ENCODE measurements around the gene AHCYL2. TPM values are rescaled to one million over a fixed set of nuclear protein-coding genes. Genes with fewer than 3 reads are reported as not detected.

The AHCYL2 gene
- total RNA-seq, 1 experiment from 2014 or later: 17.0 TPM

DNA sequence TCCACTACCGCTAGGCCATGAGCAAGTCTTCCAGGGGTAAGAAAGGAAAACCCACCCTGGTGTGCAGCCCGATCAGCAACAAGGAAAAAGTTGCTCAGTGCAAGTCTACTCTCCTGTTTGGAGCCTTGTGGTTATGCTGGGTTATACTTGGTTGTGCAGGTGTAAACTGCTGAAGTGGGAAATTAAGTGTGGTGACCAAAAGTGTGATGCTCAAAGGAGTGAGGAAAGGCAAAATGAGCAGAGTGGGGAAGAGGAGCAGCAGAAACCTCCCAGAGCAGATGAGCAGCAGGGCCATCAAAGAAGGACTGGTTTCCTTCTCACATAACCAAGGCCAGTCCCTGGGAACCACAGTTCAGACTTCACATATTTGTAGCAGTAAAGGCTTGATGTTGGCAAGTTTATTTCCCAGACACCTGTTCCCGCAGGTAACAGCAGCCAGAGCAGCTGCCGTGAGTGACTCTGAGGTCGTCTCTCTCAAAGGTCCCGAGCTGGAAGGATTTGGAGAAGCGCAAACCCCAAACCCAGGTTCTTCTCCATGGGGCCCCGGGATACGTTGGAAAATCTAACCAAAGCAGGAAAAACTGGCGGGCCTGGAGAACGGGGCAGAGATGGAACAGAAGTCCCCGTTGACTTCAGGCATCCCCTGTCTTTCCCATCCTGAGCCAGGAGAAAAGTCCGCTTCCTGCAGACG is 37.0 kb upstream of the AHCYL2 start:
- H3K4me2 ChIP-seq (ENCODE audit: low read length): peak overlapping the region; percentile 79
- H3K27ac ChIP-seq (ENCODE audit: low read depth, low read length): peak overlapping the region; percentile 53; the same call in 1 of the 2 replicates
- H3K79me2 ChIP-seq (ENCODE audit: insufficient read depth, low read length): no peaks in the 10 kb centered on the region
- intact Hi-C loops (cut with micrococcal nuclease): no loop called here
- H3K9ac ChIP-seq (ENCODE audit: low read length): peak overlapping the region; percentile 66
- peak; percentile 13 for ATAC-seq
- H2AFZ ChIP-seq (ENCODE audit: low read depth, low read length, poor library complexity, severe bottlenecking): no peak overlapping the region
- H4K20me1 ChIP-seq (ENCODE audit: insufficient read depth): no peaks in the 10 kb centered on the region
- DNase-seq (ENCODE audit: low read depth, low spot score): no peak
- H3K36me3 ChIP-seq (ENCODE audit: control insufficient read depth in 1 of 2, insufficient read depth in 2 of 2, low read length in 2 of 2): no peaks in the 10 kb centered on the region
- no peaks in the 10 kb centered on the region for H3K27me3 ChIP-seq (ENCODE audit: insufficient read depth, low read length)
- no peaks in the 10 kb centered on the region for H3K9me2 ChIP-seq (ENCODE audit: insufficient read depth)
- no TSS peak for BruUV-seq (replicated peaks)
- H3K4me1 ChIP-seq (ENCODE audit: control insufficient read depth in 1 of 2, insufficient read depth in 2 of 2, low read length in 2 of 2): peaks cover 0 to 12% of the 10 kb centered on the region in 2 experiments; a peak in 1 of 4 replicates
- ChIA-PET CTCF (interaction anchor here (0.6 to 0.7 kb wide), 2 partner anchors 24 to 346 kb away, joined by 3 to 4 read pairs; no protein-coding TSS in a partner anchor), POLR2A (interaction anchor here (0.9 kb wide), 1 partner anchor 24 kb away, joined by 6 read pairs; no protein-coding TSS in a partner anchor), RAD21 (ENCODE audit: low non-redundant PET in 1 of 2, low total read pairs in 2 of 2, uncharacterized antibody in 2 of 2, unreplicated experiment in 2 of 2) (interaction anchor here (0.6 to 0.7 kb wide), 2 partner anchors 37 to 222 kb away, joined by 3 to 4 read pairs; no protein-coding TSS in a partner anchor)
- H3K4me3 ChIP-seq (replicated peaks in 1 of 2; ENCODE audit: low read depth in 1 of 2, low read length in 2 of 2): peak overlapping the region; percentile 51 to 64
- no peaks in the 10 kb centered on the region for H3K9me3 ChIP-seq (ENCODE audit: control insufficient read depth in 1 of 2, insufficient read depth in 1 of 2, low read depth in 1 of 2, low read length in 2 of 2)
- TF ChIP-seq EZH2phosphoT487 (IDR thresholded peaks at IDR 0.05; ENCODE audit: borderline replicate concordance) (no peak), EZH2 (IDR thresholded peaks at IDR 0.05) (no peak), ZNF274 (IDR thresholded peaks at IDR 0.05; ENCODE audit: low read depth, low read length) (no peak), CEBPB (IDR thresholded peaks at IDR 0.05; ENCODE audit: low read depth) (no peak), POLR2A (IDR thresholded peaks at IDR 0.05; ENCODE audit: borderline replicate concordance, extremely low read depth, insufficient read depth, insufficient read length) (no peak), POLR2AphosphoS5 (IDR thresholded peaks at IDR 0.05; ENCODE audit: low read depth, low read length) (no peak), YY1 (IDR thresholded peaks at IDR 0.05; ENCODE audit: extremely low read depth, insufficient replicate concordance, low read depth, low read length) (no peak), RAD21 (IDR thresholded peaks at IDR 0.05; ENCODE audit: low read depth) (no peak), CBX3 (IDR thresholded peaks at IDR 0.05; ENCODE audit: low read depth) (no peak), SRF (IDR thresholded peaks at IDR 0.05; ENCODE audit: low read depth) (no peak), SP1 (IDR thresholded peaks at IDR 0.05; ENCODE audit: low read depth) (no peak), TCF7L2 (IDR thresholded peaks at IDR 0.05; ENCODE audit: borderline replicate concordance, extremely low read depth, insufficient read depth, insufficient read length) (no peak), FOSL1 (IDR thresholded peaks at IDR 0.05; ENCODE audit: low read depth) (no peak), EGR1 (IDR thresholded peaks at IDR 0.05; ENCODE audit: low read depth) (no peak), SIN3A (IDR thresholded peaks at IDR 0.05; ENCODE audit: low read depth) (no peak)
- TF ChIP-seq, protein P1, sequence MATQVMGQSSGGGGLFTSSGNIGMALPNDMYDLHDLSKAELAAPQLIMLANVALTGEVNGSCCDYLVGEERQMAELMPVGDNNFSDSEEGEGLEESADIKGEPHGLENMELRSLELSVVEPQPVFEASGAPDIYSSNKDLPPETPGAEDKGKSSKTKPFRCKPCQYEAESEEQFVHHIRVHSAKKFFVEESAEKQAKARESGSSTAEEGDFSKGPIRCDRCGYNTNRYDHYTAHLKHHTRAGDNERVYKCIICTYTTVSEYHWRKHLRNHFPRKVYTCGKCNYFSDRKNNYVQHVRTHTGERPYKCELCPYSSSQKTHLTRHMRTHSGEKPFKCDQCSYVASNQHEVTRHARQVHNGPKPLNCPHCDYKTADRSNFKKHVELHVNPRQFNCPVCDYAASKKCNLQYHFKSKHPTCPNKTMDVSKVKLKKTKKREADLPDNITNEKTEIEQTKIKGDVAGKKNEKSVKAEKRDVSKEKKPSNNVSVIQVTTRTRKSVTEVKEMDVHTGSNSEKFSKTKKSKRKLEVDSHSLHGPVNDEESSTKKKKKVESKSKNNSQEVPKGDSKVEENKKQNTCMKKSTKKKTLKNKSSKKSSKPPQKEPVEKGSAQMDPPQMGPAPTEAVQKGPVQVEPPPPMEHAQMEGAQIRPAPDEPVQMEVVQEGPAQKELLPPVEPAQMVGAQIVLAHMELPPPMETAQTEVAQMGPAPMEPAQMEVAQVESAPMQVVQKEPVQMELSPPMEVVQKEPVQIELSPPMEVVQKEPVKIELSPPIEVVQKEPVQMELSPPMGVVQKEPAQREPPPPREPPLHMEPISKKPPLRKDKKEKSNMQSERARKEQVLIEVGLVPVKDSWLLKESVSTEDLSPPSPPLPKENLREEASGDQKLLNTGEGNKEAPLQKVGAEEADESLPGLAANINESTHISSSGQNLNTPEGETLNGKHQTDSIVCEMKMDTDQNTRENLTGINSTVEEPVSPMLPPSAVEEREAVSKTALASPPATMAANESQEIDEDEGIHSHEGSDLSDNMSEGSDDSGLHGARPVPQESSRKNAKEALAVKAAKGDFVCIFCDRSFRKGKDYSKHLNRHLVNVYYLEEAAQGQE (IDR thresholded peaks at IDR 0.05; ENCODE audit: low read depth): no peak
- TF ChIP-seq, protein P2, sequence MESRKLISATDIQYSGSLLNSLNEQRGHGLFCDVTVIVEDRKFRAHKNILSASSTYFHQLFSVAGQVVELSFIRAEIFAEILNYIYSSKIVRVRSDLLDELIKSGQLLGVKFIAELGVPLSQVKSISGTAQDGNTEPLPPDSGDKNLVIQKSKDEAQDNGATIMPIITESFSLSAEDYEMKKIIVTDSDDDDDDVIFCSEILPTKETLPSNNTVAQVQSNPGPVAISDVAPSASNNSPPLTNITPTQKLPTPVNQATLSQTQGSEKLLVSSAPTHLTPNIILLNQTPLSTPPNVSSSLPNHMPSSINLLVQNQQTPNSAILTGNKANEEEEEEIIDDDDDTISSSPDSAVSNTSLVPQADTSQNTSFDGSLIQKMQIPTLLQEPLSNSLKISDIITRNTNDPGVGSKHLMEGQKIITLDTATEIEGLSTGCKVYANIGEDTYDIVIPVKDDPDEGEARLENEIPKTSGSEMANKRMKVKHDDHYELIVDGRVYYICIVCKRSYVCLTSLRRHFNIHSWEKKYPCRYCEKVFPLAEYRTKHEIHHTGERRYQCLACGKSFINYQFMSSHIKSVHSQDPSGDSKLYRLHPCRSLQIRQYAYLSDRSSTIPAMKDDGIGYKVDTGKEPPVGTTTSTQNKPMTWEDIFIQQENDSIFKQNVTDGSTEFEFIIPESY (IDR thresholded peaks at IDR 0.05; ENCODE audit: extremely low read depth, insufficient replicate concordance, low read length): no peak
- TF ChIP-seq, protein P3, sequence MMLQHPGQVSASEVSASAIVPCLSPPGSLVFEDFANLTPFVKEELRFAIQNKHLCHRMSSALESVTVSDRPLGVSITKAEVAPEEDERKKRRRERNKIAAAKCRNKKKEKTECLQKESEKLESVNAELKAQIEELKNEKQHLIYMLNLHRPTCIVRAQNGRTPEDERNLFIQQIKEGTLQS (IDR thresholded peaks at IDR 0.05): no peak
- TF ChIP-seq, protein P4, sequence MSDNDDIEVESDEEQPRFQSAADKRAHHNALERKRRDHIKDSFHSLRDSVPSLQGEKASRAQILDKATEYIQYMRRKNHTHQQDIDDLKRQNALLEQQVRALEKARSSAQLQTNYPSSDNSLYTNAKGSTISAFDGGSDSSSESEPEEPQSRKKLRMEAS (IDR thresholded peaks at IDR 0.05): no peak

Measured in HCT116 (cell line).